NCI-H2196 treated with DMSO at 0.1 percent for 48 hours (cell line): ENCODE results near the gene ITPKA.
"Not testable (repeated sequence)": the region's sequence is repeated elsewhere in the genome, so short reads cannot be mapped to it uniquely, and the experiment has no call there.

Experiments
- DNase-seq: peaks from one replicate; lab custom pipeline; 2025; ENCODE audit not compliant: unreplicated experiment; lab: John Stamatoyannopoulos, UW

ITPKA gene

DNA sequence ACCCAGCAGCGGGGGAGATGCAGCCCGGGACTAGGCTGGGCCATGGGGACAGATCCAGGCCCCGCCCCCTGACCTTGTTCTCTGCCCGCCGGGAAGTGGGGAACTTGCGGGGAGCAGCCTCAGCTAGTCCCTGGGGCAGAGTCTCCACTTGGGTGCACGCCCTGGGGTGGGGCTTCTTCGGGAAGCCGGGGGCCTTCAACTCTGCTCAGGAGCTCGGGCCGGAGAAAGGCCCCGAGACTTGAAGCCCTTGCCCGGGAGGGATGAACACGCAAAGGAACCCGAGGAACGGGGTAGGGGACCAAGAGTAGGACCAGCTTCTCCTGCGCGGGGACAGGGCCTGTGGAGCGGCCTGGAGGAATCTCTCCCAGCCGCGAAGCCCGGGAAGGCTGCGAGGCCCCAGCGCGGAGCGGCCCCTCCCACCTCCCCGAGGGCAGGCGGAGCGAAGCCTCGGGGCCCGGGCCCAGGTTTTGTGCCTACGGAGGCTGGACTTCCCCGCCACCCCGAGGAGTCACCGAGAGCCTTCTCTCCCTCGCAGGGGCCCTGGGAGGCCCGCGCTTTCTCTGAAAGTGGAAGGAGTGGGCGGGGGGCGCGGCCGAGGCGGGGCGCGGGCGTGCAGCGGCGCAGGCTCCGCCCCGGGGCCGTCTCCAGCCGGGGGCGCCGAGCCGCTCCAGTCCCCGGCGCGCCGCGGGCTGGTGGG is at the start of gene ITPKA:
TSS of gene ITPKA (plus strand) at position 670 of the 697 bp plus-strand sequence. CDS start 54 bp downstream, outside the sequence.
- DNase-seq = peak; percentile 8

DNA sequence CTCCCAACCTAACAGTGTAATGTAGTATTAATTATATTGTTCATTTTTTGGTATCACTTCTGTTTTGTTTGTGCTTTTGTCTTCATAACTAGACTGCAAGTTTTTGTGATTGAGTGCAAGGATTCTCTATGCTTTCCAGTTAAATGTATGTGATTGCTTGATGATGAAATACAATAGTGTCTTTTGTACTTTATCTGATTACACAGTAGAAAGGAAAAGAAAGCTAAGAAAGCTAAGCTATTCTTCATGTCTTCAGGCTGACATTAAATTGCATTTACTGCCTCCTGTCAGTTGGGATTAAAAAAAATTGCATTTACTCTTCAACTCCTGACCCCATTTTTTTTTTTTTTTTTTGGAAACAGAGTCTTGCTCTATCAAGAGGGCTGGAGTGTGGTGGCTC is 48.3 kb upstream of the ITPKA start:
- no peak for DNase-seq

DNA sequence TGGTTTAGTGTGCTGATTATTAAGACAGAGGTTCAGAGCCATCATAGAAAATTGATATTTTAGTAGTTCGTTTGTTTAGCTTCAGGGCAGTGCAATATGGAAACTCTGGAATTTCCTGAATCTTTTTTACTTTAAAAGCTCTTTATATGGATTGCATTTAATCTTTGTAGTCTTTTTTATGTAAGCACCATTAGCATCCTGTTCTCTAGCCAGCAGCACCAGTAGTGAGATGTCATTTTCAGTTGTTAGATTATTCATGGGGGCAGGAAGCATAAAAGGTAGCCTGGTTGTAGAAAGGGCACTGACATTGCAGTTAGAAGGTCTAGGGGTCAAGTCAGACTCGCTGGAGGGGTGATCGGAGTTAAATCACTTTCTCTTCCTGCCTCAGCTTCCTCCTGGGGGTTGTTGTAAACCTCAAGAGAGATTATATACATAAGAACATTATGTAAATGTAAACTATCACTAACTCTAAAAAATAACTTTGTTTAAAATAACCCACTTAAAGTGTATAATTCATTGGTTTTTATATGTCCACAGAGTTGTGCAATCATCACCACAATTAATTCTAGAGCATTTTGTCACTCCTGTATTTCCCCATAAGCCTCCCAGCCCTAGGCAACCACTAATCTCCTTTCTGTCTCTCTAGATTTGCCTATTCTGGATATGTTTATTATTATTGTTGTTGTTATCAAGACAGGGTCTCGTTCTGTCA is 31.4 kb upstream of the ITPKA start:
- no peak for DNase-seq

DNA sequence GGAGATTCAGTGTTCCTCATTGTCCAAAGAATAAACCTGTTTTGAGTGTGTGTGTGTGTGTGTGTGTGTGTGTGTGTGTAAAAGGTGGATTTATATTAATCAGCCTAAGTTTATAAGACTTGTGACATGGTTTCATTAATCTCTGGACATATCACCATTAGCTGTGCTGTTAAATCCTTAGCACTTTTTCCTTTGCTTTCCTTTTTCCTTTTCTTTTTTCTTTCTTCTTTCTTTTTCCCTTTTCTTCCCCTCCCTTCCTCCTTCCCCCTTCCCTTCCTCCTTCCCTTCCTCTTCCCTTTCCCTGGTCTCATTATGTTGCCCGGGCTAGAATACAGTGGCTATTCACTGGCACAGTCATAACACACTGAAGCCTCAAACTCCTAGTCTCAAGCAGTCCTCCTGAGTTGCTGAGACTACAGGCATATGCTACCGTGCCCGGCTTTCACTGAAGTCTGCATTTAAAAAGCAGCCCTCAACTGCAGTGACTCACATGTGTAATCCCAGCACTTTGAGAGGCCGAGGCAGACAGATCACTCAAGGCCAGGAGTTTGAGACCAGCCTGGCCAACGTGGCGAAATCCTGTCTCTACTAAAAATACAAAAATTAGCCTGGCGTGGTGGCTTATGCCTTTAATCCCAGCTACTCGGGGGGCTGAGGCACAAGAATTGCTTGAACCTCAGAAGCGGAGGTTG is 28.6 kb upstream of the ITPKA start:
- no peak for DNase-seq

GRCh38 chr15:41465822-41466421 is 27.8 kb upstream of the ITPKA start:
- peak; percentile 6 for DNase-seq

GRCh38 chr15:41466711-41467110 is 27.0 kb upstream of the ITPKA start:
- no peak for DNase-seq

GRCh38 chr15:41469644-41470043 is 24.0 kb upstream of the ITPKA start:
- not testable (repeated sequence) for DNase-seq

DNA sequence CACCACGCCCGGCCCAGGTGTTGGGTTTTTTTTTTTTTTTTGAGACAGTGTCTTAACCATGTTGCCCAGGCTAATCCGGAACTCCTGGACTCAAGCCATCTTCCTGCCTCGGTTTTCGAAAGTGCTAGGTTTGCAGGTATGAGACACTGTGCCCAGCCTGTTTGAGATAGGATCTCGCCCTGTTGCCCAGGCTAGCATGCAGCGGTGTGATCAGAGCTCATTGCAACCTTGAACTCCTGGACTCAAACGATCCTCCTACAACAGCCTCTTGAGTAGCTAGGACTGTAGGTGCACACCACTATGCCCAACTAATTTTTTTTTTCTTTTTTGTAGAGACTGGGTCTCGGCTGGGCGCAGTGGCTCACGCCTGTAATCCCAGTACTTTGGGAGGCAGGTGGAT is 20.3 kb upstream of the ITPKA start:
- DNase-seq = no peak

- DNase-seq = no peak
Measured at GRCh38 chr15:41474436-41474835, 19.2 kb upstream of the ITPKA start.

- DNase-seq = no peak
Measured at GRCh38 chr15:41474941-41475340, 18.7 kb upstream of the ITPKA start.

DNA sequence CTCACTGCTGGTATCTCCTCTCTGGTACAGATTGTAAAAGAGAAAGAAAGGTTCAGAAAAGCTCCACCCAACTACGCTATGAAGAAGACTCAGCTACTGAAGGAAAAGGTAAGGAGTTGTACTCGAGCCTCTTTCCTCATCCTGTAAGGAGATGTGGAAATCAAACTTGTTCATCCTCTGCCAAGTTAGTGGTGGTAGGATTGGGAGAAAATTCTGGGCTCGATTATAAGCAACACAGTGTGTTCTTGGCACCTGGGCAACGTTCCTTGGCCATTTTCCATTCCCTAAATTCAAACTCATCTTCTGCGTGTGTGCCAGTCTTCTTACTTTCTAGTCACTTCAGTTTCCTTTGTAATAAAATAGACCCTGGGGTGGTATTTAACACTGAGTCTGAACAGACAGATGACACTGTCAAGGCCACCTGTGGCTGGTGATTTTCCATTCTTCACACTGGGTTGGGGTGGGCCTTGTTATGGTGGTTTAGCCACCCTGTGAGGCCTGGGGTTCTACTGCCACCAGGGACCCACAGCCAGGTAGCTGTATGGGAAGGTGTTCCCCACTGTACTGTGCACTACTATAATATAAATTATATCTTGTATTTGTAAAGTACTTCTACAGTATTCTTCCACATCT is 17.1 kb upstream of the ITPKA start:
- no peak for DNase-seq

DNA sequence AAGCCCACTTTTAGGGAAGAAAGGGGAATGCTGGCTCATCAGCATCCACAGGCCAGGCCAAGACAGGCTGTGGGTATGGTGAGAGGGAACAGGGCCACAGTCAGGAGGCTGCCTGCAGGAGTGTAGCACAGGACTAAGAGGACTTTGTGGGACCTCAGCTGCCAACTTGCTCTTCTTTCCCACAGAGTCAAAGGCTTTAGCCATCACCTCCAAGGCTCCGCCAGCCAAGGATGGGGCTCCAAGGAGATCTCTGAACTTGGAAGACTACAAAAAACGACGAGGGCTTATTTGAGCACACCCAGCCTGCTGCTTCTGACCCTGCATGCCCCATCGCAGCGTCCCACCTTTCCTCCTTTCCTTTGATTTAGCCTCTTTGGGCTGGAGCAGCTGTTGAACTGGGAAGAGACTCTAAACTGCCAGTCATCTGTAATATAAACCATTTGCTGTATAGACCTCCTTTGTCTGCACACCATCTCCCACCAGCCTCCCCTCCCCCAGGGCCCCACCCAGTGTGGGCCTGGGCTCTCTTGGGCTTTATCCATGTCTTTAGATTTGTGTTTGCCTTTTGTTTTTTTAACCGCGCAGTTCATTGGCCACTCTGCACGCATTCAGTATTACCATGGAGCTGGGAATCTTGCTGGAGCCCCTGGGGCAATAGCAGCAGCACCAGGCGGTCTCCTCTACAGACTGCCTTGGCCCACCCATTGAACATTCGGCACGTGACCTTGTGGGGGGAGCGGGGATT is 13.1 kb upstream of the ITPKA start:
- no peak for DNase-seq

- DNase-seq = no peak
Measured at GRCh38 chr15:41482110-41482877, 11.4 kb upstream of the ITPKA start.

DNA sequence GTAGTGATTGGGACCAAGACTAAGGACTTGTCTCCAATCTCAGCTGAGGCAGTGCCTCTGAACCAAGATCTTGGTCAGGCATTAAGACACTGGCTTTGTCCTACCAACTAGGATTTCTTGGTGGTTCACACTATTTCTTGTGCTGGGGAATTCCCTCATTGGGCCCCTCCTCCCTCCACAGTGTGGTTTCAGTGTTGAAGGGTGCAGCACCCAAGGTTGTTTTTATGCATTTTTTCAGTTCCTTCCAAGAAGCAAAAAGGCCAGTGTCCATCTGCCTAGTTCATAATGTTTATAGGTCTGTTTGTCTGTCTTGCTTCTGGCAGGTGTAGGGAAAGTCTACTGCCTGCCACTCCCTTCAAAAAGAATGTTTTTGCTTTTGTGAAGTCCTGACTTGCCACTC is 10.6 kb upstream of the ITPKA start:
- DNase-seq = no peak

GRCh38 chr15:41483519-41483918 is 10.2 kb upstream of the ITPKA start:
- DNase-seq = no peak

DNA sequence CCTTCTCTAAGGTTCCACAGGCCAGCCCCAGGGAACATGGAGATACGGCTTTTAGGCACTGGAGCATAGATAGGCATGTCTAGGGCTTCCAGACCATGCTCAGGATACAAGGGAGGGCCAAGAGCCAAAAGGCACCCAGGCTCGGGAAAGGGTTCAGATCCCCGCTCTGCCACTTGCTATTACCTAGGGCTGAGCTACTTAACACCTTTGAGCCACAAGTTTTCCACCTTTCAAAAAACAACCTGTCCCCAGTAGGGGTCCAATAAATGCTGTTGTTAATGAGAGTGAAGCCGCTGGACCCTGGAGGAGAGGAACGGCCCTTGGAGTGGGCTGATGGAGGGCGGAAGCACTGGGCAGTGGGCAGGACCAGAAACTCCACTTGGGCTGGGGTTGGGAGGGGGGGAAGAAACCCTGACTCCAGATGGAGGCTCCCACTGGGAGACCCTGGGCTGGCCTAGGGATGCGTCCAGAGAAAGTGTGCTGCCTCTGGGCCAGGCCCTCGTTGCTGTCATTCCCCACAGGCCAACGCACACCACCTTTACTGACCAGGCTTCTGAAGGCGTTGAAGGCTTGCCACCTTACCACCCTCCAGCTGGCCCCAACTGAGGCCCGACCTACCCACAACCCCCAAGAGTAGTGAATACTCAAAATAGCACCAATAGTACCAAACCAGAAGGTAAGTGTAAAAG is 8.6 kb upstream of the ITPKA start:
- no peak for DNase-seq

DNA sequence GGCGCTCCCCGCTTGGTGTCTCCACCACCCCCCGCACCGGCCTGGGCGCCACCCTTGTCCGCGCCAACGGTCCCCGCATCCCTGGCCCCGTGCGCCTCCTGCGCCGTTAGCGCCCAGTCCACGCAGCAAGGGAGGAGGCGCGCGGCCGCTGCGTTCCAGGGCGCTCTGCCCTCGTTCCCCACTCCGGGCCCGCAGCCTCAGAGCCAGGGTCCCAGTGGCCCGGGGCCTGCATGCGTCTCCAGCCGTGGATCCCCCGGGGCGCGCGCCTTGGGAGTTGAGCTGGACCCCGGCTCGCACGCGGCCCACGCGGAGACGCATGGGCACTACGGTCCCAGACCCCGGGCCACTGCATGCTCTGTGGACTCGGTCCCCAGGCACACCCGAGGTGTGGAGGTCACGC is 7.4 kb upstream of the ITPKA start:
- DNase-seq = no peak

- no peak for DNase-seq
Measured at GRCh38 chr15:41487381-41487780, 6.3 kb upstream of the ITPKA start.

GRCh38 chr15:41487802-41488201 is 5.9 kb upstream of the ITPKA start:
- DNase-seq = no peak
